Measurements from ENCODE around the gene CMC1.

DNA sequence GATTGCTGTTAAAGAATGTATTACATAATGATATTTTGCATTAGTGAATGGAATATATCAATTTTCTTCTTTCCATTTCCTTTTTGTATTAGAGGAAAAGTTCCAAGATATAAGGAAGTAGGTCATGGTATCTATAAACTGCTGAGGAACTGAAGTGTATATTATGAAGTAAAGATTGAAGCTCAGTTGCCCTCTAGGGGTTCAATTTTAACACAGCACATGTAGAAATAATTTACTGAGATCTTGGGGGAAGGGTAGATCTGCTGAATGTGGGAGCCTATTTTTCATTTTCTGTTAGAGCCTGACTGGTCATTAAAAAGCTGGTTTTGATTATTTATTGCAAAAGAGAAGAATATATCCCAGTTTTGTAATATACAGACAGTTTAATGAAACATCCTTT lies 45.2 kb downstream of the CMC1 start:
- TF ChIP-seq, protein P1, sequence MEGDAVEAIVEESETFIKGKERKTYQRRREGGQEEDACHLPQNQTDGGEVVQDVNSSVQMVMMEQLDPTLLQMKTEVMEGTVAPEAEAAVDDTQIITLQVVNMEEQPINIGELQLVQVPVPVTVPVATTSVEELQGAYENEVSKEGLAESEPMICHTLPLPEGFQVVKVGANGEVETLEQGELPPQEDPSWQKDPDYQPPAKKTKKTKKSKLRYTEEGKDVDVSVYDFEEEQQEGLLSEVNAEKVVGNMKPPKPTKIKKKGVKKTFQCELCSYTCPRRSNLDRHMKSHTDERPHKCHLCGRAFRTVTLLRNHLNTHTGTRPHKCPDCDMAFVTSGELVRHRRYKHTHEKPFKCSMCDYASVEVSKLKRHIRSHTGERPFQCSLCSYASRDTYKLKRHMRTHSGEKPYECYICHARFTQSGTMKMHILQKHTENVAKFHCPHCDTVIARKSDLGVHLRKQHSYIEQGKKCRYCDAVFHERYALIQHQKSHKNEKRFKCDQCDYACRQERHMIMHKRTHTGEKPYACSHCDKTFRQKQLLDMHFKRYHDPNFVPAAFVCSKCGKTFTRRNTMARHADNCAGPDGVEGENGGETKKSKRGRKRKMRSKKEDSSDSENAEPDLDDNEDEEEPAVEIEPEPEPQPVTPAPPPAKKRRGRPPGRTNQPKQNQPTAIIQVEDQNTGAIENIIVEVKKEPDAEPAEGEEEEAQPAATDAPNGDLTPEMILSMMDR (IDR thresholded peaks at IDR 0.05; ENCODE audit: borderline replicate concordance, extremely low read depth, low read length, poor library complexity, severe bottlenecking), result peak; percentile 70
- TF ChIP-seq EZH2 (IDR thresholded peaks at IDR 0.05; ENCODE audit: borderline replicate concordance, low read depth, low read length, severe bottlenecking), result no peak
